ENCODE data around the gene ADAM17. TPM values are rescaled to one million over a fixed set of nuclear protein-coding genes. Genes with fewer than 3 reads are reported as not detected.

The ADAM17 gene
- total and polyA plus RNA-seq, 2 of the 8 experiments (the other 6 are each of a cell fraction or from before 2014, with no cell fraction given): 6.5 to 23.5 TPM

- TF ChIP-seq KDM1A (IDR thresholded peaks at IDR 0.05; ENCODE audit: borderline replicate concordance, low read length) (no peak), ZNF274 (IDR thresholded peaks at IDR 0.05; ENCODE audit: borderline replicate concordance, extremely low read depth, low read length) (no peak), MAFK (IDR thresholded peaks at IDR 0.05; ENCODE audit: low read depth, low read length) (no peak), BRCA1 (IDR thresholded peaks at IDR 0.05; ENCODE audit: low read depth, low read length) (no peak), SP4 (IDR thresholded peaks at IDR 0.05; ENCODE audit: low read length) (no peak), SIRT6 (IDR thresholded peaks at IDR 0.05; ENCODE audit: low read length) (no peak), JUN (IDR thresholded peaks at IDR 0.05; ENCODE audit: low read depth, low read length) (no peak), TCF12 (IDR thresholded peaks at IDR 0.05; ENCODE audit: low read depth, low read length) (no peak), BACH1 (IDR thresholded peaks at IDR 0.05; ENCODE audit: low read length) (peak; percentile 69), TAF7 (optimal IDR thresholded peaks at IDR 0.05; ENCODE audit: borderline replicate concordance, low read depth, low read length) (peak; percentile 82), POLR2AphosphoS5 (IDR thresholded peaks at IDR 0.05; ENCODE audit: low read depth, low read length) (peak; percentile 89), CHD2 (IDR thresholded peaks at IDR 0.05; ENCODE audit: low read length) (no peak), GABPA (IDR thresholded peaks at IDR 0.05; ENCODE audit: borderline replicate concordance, insufficient read depth, low read length) (peak; percentile 93), CEBPB (IDR thresholded peaks at IDR 0.05; ENCODE audit: low read depth, low read length) (no peak), POU5F1 (IDR thresholded peaks at IDR 0.05; ENCODE audit: low read depth, low read length) (no peak), EP300 (IDR thresholded peaks at IDR 0.05; ENCODE audit: borderline replicate concordance in 1 of 2, low read depth in 2 of 2, low read length in 2 of 2) (no peak), YY1 (IDR thresholded peaks at IDR 0.05; ENCODE audit: low read depth, low read length) (no peak), CBX8 (IDR thresholded peaks at IDR 0.05; ENCODE audit: borderline replicate concordance, low read depth, low read length) (no peak), TBP (IDR thresholded peaks at IDR 0.05; ENCODE audit: low read depth, low read length) (no peak; the same call in 1 of the 2 replicates), GTF2F1 (IDR thresholded peaks at IDR 0.05; ENCODE audit: borderline replicate concordance, low read depth, low read length) (no peak), SP1 (IDR thresholded peaks at IDR 0.05; ENCODE audit: low read depth, low read length) (no peak), NRF1 (IDR thresholded peaks at IDR 0.05; ENCODE audit: low read depth, low read length) (no peak), ASH2L (IDR thresholded peaks at IDR 0.05; ENCODE audit: low read length) (peak; percentile 32), RXRA (IDR thresholded peaks at IDR 0.05; ENCODE audit: insufficient read depth, low read depth, low read length) (0 out of 2 replicates have a peak, but pooled peaks have one; percentile 67), BCL11A (IDR thresholded peaks at IDR 0.05; ENCODE audit: low read depth in 2 of 2, low read length in 2 of 2) (no peak), POLR2A (IDR thresholded peaks at IDR 0.05; ENCODE audit: control extremely low read depth in 1 of 2, low read depth in 2 of 2, low read length in 2 of 2) (peak in 1 of 2 experiments; percentile 87; a peak in 2 of 3 replicates)
These were observed at the start of gene ADAM17 (continued) for GRCh38 chr2:9555297-9556120.

All from H1 (cell line).